ENCODE data around the gene PCMTD2. TPM values are rescaled to one million over a fixed set of nuclear protein-coding genes. Genes with fewer than 3 reads are reported as not detected.

The PCMTD2 gene
- total and polyA plus RNA-seq, 8 donors: 14.1 to 107 (median 39.2) TPM

DNA sequence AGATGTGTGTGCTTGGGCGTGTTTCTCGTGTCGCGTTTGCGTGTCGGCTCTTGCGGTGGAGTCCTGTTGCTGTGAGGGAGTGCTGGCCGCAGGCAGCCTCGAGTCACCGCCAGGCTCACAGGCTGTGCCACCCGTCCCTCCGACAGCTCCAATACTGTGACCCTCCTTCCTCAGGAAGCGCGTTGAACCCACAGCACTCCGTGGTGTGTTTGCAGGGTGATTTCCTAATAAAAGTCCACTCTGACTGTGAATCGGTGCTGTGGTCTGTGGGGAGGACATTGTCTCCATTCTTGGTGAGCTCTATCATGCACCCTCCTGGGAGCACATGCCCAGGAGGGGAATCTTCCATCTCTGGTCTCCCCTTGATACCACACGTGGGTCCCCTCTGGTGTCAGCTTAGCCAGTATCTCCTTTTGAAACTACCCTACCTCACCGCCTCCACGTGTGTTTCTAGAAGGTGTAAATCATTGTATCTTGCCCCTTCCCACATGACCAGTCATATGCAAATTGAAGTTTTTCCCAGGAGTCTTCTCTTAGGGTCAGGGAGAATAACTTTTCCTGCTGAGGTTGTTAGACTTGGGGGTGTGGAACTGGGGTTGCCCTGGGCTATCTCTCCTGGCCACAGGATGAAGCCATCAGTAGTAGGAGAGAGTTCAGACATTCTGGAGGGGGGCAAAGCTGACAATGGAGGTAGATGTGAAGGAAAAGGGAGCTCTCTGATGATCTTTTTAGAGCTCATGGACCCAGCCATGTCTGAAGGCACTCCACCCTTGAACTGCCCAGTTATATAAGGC is 13.3 kb upstream of the PCMTD2 start:
- H3K27me3 ChIP-seq: peaks cover 0 to 32% (median 0%) of the 10 kb centered on the region in 3 donors
- TF ChIP-seq, protein P1, sequence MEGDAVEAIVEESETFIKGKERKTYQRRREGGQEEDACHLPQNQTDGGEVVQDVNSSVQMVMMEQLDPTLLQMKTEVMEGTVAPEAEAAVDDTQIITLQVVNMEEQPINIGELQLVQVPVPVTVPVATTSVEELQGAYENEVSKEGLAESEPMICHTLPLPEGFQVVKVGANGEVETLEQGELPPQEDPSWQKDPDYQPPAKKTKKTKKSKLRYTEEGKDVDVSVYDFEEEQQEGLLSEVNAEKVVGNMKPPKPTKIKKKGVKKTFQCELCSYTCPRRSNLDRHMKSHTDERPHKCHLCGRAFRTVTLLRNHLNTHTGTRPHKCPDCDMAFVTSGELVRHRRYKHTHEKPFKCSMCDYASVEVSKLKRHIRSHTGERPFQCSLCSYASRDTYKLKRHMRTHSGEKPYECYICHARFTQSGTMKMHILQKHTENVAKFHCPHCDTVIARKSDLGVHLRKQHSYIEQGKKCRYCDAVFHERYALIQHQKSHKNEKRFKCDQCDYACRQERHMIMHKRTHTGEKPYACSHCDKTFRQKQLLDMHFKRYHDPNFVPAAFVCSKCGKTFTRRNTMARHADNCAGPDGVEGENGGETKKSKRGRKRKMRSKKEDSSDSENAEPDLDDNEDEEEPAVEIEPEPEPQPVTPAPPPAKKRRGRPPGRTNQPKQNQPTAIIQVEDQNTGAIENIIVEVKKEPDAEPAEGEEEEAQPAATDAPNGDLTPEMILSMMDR (IDR thresholded peaks at IDR 0.05): no peak
- no peak for TF ChIP-seq POLR2AphosphoS5 (IDR thresholded peaks at IDR 0.05)
- no peak for TF ChIP-seq POLR2A (IDR thresholded peaks at IDR 0.05)
- no peak for TF ChIP-seq EP300 (IDR thresholded peaks at IDR 0.05)
- no peaks in the 10 kb centered on the region for H3K9me3 ChIP-seq
- no peaks in the 10 kb centered on the region for H3K4me1 ChIP-seq
- DNase-seq: peak in 1 of 2 donors; percentile 13
- WGBS, 5 donors: 77 to 86% (median 83%) methylated on average over 19 of the region's 19 CpGs
- no peaks in the 10 kb centered on the region for H3K36me3 ChIP-seq
- no peak overlapping the region for H3K27ac ChIP-seq
- intact Hi-C loops (cut with DNase I; ENCODE audit: low total_unique reads): no loop called here
- H3K4me3 ChIP-seq: no peak overlapping the region

DNA sequence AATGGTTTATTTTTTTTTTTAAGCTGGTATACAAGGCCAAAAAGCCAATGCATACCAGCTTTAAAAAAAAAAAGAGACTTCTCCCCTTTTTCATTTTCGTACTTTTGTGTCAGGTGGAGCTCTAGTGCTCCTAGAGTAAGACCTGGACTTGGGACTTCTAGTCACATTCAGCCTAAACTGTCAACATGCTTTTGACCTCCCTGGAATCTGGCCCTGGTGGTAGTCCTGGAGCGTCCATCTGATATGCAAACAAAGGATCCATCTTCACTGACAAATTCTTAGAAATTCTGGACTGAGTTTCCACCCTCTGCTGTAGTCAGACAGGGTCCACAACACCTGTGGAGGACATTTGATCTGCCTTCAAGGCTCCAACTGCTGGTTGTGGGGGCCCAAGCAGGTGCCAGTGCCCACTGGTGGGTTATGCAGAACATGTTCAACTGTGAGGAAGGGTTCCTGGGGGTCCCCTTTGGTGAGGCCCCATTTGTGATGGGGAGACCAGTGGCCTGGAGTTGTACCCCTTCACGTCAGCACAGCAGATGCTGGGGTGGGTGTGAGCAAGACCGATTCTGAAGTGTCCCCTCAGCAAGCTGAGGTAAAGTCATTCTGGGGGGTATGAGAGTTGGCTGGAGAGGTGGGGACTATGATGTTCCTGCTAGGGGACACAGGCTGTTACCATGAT is 12.6 kb upstream of the PCMTD2 start:
- peaks cover 0 to 37% (median 0%) of the 10 kb centered on the region in 3 donors for H3K27me3 ChIP-seq
- intact Hi-C loops (cut with DNase I; ENCODE audit: low total_unique reads): no loop called here
- TF ChIP-seq EP300 (IDR thresholded peaks at IDR 0.05) (no peak), POLR2A (IDR thresholded peaks at IDR 0.05) (no peak), POLR2AphosphoS5 (IDR thresholded peaks at IDR 0.05) (no peak)
- TF ChIP-seq, protein P1 (IDR thresholded peaks at IDR 0.05): no peak
- H3K9me3 ChIP-seq: no peaks in the 10 kb centered on the region
- no peak overlapping the region for H3K27ac ChIP-seq
- no peak overlapping the region for H3K4me3 ChIP-seq
- no peak for DNase-seq
- H3K4me1 ChIP-seq: no peaks in the 10 kb centered on the region
- no peaks in the 10 kb centered on the region for H3K36me3 ChIP-seq
- 56 to 78% (median 67%) methylated on average over 4 of the region's 4 CpGs for WGBS, 5 donors

GRCh38 chr20:64244281-64244805 is 11.2 kb upstream of the PCMTD2 start:
- H3K4me1 ChIP-seq: no peaks in the 10 kb centered on the region
- intact Hi-C loops (cut with DNase I; ENCODE audit: low total_unique reads): no loop called here
- no peak overlapping the region for H3K4me3 ChIP-seq
- no peaks in the 10 kb centered on the region for H3K36me3 ChIP-seq
- no peaks in the 10 kb centered on the region for H3K9me3 ChIP-seq
- H3K27me3 ChIP-seq: peaks cover 0 to 46% (median 0%) of the 10 kb centered on the region in 3 donors
- no peak overlapping the region for H3K27ac ChIP-seq
- DNase-seq: peak in 1 of 2 donors; percentile 17
- 37 to 69% (median 52%) methylated on average over 2 of the region's 2 CpGs for WGBS, 5 donors
- TF ChIP-seq, protein P1 (IDR thresholded peaks at IDR 0.05): no peak
- TF ChIP-seq POLR2A (IDR thresholded peaks at IDR 0.05) (no peak), EP300 (IDR thresholded peaks at IDR 0.05) (no peak)

DNA sequence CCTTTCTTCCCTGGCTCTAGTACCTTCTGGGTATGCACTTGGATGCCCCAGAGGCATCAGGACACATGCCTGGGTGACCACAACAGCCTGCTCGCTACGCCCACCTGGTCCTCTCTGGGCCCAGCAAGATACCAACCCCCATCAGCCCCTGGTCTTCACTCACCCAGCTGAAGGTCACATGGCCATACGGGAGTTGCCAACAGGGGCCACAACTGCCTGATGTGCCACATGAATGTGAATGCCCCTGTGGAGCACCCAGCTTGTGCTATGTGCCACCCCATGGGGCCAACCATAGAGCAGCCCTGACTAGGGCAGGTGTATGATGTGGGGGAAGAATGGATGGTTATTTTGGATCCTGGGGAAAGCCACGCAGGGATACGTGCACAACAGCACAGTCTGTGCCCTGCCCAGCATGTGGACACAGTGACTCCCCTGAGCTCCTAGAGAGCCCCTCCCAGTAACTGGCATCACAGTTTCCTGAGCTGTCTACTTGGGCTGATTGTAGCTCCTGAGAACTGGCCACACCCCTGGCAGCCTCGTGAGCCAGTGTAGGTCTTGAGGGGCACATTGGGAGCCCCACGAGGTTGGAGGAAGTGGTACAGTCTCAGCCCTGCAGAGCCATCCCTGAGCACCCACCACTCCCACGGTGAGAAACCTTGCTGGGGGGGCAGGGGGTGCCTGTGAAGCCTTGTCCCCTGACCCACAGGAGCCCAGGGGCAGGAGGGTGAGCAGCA is 10.5 kb upstream of the PCMTD2 start:
- Histone ChIP-seq H3K4me1 (no peaks in the 10 kb centered on the region), H3K27ac (no peak overlapping the region), H3K36me3 (no peaks in the 10 kb centered on the region), H3K9me3 (no peaks in the 10 kb centered on the region), H3K27me3 (peaks cover 0 to 46% (median 0%) of the 10 kb centered on the region in 3 donors), H3K4me3 (no peak overlapping the region)
- TF ChIP-seq POLR2AphosphoS5 (IDR thresholded peaks at IDR 0.05) (no peak), EP300 (IDR thresholded peaks at IDR 0.05) (no peak), POLR2A (IDR thresholded peaks at IDR 0.05) (no peak)
- TF ChIP-seq, protein P1 (IDR thresholded peaks at IDR 0.05): no peak
- peak in 1 of 2 donors; percentile 9 for DNase-seq
- intact Hi-C loops (cut with DNase I; ENCODE audit: low total_unique reads): no loop called here
- 49 to 71% (median 54%) methylated on average over 5 to 8 of the region's 8 CpGs for WGBS, 5 donors

All from stomach (tissue), 9 donors.